Amniotic epithelial cell (primary cell): ENCODE results near the gene GADD45B.
A peak's percentile ranks its signal among the peaks of the same experiment; 100 is the strongest.
"Not testable (repeated sequence)": the region's sequence is repeated elsewhere in the genome, so short reads cannot be mapped to it uniquely, and the experiment has no call there.

ENCODE experiments used
- DNase-seq: peaks from one replicate; pipeline ENCODE4 v3.0.0-alpha.2; 2010; ENCODE audit warnings: low read depth

GADD45B gene

GRCh38 chr19:2469102-2469914, 6.6 kb upstream of the GADD45B start:
- DNase-seq: peak; percentile 53

DNA sequence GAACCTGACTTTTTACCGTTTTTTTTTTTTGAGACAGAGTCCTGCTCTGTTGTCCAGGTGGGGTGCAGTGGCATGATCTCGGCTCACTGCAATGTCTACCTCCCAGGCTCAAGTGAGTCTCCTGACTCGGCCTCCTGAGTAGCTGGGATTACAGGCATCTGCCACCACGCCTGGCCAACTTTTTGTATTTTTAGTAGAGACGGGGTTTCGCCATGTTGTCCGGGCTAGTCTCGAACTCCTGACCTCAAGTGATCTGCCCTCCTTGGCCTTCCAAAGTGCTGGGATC, 6.1 kb upstream of the GADD45B start:
- not testable (repeated sequence) for DNase-seq

GRCh38 chr19:2474232-2475017, 1.5 kb upstream of the GADD45B start:
- peak; percentile 81 for DNase-seq

DNA sequence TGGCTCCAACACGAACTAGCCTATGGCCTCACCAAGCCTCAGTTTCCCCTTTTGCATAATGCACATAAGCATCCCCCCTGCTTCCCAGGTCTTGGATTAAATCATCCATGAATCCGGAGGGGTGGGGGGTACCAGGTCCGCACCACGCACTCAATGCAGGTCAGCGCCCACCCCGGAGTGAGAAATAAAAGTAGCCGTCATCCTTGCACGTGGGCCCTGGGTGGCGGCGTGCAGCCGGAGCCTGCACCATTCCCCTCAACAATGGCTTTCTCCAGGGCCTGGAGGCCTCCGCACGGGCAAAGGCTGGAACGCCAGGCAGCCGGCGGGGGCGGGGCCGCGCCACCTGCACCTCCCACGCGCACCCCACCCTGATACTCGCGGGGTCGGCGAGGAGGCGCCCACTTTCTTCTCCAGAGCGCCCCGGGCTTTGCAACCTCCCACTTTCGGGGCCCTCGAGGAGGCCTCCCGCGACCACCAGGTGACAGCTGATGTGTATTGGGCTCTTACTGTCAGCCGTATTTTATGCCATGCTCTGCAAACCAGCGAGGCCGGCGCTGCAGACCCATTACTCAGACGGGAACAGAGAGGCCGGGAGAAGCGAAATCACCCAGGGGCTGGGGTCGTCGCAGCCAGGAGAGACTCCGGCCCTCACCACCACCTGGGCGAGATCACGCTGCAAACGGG, 767 bp upstream of the GADD45B start:
- peak; percentile 54 for DNase-seq

DNA sequence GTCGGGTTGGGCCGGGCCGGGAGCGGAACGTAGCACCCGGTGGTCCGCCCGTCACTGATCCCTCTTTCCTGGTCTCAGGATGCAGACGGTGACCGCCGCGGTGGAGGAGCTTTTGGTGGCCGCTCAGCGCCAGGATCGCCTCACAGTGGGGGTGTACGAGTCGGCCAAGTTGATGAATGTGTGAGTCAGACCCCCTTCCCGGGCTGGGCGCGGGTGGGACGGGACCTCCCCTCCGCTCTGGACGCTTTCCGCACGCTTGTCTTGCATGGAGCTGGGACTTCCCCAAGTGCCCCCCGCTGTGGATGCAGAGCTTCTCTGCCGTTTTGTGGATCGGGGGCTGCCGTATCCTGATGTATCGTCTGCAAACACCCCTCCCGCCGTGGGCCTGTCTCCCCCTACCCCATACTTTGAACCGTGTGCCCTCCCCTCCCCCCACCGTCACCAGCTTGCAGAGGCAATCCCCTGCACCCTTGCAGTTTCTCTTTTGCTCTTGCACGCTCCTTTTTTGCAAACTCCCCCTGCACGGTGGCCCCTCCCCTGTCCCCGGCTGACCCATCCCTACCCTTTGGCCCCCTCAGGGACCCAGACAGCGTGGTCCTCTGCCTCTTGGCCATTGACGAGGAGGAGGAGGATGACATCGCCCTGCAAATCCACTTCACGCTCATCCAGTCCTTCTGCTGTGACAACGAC, 669 bp downstream of the GADD45B start:
- peak; percentile 51 for DNase-seq

GRCh38 chr19:2477141-2477710, 1.3 kb downstream of the GADD45B start:
- DNase-seq: peak; percentile 62

- DNase-seq: peak; percentile 42
These were observed 1.8 kb downstream of the GADD45B start for GRCh38 chr19:2477732-2478191.

- DNase-seq: peak; percentile 79
These were observed 2.4 kb downstream of the GADD45B start for GRCh38 chr19:2478278-2478755.

GRCh38 chr19:2478756-2479555, 3.0 kb downstream of the GADD45B start:
- peak; percentile 61 for DNase-seq

DNA sequence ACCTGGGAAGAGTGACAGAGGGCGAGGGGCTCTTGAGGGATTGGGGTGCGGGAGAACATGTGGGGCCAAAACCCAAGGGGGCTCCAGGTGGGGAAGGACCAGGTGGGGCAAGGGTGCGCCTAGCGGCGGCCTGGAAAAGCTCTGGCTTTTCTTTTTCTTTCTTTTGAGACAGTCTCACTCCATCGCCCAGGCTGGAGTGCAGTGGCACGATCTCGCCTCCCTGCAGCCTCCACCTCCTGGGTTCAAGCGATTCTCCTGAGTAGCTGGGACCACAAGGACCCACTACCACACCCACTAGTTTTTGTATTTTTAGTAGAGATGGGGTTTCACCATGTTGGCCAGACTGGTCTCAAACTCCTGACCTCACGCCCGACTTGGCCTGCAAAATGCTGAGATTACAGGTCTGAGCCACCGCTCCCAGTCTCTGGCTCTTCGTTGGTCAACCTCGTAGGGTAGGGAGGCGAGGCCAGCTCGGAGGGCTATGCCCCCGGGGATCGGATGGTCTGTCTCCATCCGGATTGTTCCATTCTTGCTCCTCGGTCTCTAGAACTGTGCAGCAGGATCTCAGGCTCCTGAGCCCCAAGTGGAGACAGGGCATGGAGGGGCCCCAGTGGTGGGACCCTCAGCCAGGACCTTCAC, 3.7 kb downstream of the GADD45B start:
- DNase-seq: no peak

- DNase-seq: no peak
These were observed 5.5 kb downstream of the GADD45B start for GRCh38 chr19:2481466-2481865.

DNA sequence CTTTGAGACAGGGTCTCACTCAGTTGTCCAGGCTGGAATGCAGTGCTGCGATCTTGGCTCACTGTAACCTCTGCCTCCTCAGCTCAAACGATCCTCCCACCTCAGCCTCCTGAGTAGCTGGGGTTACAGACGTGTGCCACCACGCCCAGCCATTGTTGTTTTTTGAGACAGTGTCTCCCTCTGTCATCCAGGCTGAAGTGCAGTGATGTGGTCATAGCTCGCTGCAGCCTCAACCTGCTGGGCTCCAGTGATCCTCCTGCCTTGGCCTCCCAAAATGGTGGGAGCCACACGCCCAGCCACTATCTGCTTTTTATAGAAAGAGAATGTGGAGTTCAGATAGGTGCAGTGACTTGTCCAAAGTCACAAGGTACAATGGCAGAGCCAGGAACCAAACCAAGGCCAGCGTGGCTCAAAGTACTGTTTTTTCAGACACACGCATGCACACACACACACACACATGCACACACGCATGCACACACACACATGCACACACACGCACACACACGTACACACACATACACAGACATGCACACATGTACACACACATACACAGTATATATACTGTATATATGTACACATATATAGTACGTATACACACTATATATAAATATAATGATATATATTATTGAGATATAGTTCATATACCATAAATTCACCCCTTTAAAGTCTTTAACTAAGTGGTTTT, 6.6 kb downstream of the GADD45B start:
- DNase-seq: no peak

- DNase-seq: peak; percentile 49
These were observed 7.2 kb downstream of the GADD45B start for GRCh38 chr19:2483084-2483483.

DNA sequence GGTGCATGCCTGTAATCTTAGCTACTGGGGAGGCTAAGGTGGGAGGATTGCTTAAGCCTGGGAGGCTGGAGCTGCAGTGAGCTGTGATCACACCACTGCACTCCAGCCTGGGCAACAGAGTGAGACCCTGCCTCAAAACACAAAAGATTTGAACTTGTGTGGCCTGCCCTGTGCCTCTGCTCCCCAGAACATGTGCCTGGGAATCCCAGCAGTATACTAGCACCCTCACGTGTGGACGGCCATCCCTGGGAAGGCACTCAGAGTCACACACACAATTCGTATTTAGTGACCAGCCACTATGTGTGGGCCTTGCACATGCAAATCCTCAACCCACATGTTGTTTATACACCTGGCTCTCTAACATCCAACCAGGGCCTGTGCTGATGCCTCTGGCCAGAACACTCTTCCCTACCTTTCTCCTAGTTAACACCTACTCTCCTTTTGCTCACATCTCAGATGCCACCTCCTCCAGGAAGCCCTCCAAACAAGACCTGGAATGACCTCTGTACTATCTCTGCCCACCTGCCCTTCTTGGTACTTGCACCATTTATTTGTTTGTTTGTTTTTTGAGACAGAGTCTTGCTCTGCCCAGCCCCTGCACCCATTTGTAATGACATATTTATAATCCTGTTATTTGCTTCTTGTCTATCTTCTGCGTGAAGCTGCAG, 7.7 kb downstream of the GADD45B start:
- DNase-seq: no peak

DNA sequence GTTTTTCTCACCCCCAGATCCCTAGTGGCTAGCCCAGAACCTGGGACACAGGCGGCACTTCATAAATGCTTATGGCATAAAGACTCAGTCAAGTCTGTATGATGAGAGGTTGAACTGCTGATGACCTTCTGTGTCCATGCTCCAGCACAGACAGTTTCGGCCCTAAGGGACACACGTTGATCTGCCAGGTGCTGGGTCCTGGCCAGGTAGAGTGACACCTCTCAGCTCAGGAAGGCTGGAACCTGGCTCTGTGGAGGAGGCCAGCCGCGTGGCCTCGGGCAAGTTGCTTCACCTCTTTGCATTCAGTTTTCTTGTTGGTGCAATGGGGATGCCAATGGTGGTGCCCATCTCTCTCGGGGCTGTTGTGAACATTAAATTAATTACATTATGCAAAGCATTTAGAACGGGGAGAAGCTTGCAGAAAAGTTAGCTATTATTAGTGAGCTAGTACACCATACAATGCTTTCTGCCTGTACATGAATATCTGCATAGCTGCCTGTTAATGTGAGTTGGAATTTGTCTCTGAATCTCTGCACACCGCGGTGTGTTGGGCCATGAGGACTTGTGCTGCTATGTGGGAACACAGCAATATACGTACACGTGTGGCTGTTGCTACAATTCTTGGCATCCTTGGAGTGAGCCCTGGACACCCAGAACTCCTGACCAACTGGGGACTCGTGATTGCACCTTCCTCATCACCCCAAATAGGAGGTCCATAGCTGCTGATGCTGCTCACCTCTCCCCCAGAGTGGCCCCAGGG, 8.4 kb downstream of the GADD45B start:
- no peak for DNase-seq

DNA sequence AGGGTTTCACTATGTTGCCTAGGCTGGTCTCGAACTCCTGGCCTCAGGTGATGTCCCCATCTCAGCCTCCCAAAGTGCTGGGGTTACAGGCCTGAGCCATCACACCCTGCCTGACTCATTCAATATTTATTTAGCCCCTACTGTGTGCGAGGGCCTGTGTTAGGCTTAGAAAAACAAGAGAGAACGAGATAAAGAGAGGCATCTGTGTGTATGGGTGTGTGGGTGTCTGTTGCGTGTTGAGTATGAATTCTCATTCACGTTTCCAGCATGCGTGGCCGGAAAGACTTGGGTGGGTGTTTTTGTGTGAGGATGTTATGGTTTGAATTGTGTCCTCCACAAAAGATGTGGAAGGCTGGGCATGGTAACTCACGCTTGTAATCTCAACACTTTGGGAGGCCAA, 9.5 kb downstream of the GADD45B start:
- DNase-seq: no peak

GRCh38 chr19:2487090-2487489, 11.2 kb downstream of the GADD45B start:
- no peak for DNase-seq

GRCh38 chr19:2487842-2488241, 11.9 kb downstream of the GADD45B start:
- no peak for DNase-seq
